ENCODE measurements around the gene ERICH2.
A peak's percentile ranks its signal among the peaks of the same experiment; 100 is the strongest.
"Not testable (repeated sequence)": the region's sequence is repeated elsewhere in the genome, so short reads cannot be mapped to it uniquely, and the experiment has no call there.

Gene ERICH2

DNA sequence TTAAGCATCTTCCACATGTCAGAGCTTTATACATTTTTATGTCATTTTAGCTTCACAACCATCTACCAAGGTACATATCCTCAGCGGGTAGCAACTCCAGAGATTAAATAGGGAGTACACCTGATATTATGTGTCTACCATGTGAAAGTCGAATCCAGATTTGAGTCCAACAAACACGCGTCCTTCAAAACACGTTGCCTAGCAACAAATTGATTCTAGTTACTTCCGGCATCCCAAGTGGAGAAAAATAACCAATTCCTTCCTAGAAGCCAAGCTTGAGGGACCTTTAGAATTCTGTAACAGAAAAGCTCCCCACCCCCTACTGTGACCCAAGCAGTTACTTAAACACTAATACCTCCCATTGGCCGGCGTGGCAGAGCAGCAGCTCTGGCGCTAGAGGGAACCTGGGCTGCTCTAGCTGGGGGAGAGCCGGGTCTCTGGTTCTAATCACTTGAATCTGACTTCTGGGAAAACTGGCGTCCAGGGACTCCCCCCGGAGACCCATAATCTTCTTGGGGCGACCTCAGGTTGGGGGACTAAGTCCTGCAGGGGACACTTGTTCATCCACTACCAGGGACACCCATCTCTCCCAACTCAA lies at the start of gene ERICH2:
Gene ERICH2, plus strand, starts transcription at position 371 of the 598 bp plus-strand sequence. CDS start 304 bp downstream, outside the sequence.
- DNase-seq = peak; percentile 58

- no peak for DNase-seq
Observed at GRCh38 chr2:170721678-170722077, 48.5 kb upstream of the ERICH2 start.

DNA sequence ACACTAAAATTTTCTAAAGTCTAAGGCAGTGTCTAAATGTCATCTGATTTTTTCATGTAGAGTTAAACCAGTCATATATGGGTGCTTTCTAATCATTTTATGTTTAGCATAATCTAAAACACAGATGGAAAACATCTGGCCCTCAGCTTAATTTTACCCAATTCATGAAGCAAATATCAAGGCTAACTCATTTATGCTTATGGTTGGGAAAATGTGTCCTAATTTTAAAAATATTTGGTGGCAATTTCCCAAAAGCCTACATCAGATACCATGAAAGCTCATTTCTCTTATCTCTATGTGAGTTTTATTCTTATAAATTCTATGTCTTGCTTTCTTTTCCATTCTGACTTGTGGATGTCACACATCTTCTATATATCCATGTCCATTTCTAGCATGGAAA lies 47.9 kb upstream of the ERICH2 start:
- DNase-seq = no peak

DNA sequence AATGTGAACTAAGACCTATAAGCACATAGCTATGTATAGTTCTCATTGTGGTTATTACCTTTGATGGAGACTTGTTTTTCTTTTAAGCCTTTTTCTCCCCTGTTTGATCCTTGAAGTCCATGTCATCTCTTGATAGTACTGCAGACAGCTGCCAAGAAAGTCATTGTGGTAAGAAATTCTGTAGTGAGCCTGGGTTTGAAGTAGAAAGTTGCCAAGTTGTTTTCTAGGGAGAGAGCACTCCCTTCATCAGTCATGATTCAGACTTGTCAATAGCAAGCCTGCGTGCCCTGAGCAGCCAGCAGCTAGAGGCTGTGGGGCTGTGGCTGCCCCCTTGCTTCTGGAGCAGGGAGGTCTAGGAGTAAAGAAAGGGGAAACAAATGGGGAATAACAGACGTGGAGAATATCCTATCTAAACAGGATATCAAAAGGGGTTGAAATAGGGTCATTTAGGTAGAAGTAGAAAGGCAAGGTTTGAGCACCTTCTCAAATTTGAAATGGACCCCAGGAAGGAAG lies 46.7 kb upstream of the ERICH2 start:
- peak; percentile 31 for DNase-seq

DNA sequence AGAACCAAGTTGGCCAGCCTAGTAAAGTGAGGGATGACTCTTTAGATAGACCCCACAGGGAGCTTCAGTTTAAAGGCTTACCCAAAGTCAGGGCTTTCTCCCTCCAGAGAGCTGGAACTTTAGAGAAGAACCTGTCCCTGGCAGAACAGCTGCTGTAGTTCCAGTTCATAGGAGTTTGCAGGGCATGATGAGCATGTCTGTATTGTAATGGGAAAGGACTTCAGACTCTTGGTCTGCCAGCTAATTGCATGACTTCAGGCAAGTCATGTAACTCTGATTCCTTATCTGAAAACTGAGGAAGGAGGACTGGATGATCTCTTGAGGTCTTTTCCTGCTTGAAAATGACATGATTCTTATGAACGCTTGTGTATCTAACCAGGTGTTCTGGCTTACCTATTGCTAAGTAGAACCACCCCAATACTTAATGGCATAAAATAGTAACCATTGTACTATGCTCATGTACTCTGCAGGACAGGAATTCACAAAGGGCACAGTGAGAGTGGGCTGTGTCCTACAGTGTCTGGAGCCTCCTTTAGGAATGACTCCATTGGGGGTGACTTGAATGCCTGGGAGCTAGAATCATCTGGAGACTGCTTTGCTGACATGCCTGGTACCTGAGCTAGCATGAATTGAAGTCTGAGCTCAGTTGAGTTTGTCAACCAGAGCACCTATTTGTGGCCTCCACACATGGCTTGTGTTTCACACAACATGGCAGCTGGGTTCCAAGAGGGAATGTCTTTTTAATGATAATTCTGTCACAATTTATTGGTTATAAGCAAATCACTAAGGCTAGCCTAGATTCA lies 36.2 kb upstream of the ERICH2 start:
- no peak for DNase-seq

- not testable (repeated sequence) for DNase-seq
Observed at GRCh38 chr2:170734601-170735000, 35.6 kb upstream of the ERICH2 start.

GRCh38 chr2:170736628-170737027 lies 33.5 kb upstream of the ERICH2 start:
- no peak for DNase-seq

- no peak for DNase-seq
Observed at GRCh38 chr2:170737406-170737805, 32.8 kb upstream of the ERICH2 start.

- no peak for DNase-seq
Observed at GRCh38 chr2:170737821-170738220, 32.4 kb upstream of the ERICH2 start.

GRCh38 chr2:170739048-170739447 lies 31.1 kb upstream of the ERICH2 start:
- DNase-seq = peak; percentile 95

DNA sequence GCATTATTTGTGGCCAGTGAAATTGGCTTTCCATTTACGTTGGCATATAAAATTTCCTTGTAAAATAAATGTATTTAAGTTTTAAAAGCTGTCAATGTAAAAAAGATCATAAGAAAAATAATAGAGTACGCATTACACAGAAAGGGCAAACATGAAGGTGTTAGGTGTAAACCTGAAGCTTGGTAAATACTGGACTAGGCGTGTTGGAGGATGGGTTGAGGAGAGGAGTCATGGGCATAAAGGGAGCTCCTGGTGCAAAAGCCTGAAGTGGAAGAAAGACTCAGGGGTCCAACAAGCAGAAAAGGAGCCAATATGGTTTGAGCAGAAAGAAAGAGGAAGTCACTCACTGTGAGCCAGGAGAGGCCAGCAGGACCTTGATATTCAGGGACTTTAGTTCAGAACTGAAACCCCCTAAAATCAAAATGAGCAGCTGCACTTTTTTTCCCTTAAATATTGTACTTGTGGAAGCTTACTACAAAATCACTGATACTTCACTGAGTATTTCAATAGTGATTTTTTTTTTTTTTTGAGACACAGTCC lies 30.6 kb upstream of the ERICH2 start:
- DNase-seq = no peak

GRCh38 chr2:170740660-170741059 lies 29.5 kb upstream of the ERICH2 start:
- DNase-seq = no peak

DNA sequence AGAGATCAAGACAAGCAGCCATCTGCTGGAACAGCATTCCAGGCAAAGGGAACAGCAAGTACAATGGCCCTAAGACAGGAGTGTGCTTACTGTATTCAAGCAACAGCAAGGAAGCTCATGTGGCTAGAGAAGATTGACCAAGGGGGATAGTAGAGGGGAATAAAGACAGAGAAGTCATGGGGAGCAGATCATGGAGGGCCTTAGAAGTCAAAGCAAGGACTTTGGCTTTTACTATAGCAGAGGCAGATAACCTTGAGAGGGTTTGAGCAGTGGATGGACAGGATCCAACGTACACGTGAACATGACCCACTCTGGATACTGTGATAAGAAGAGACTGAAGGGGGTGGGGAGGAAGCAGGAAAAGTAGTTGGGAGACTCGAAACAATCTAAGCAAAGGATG lies 28.2 kb upstream of the ERICH2 start:
- no peak for DNase-seq

DNA sequence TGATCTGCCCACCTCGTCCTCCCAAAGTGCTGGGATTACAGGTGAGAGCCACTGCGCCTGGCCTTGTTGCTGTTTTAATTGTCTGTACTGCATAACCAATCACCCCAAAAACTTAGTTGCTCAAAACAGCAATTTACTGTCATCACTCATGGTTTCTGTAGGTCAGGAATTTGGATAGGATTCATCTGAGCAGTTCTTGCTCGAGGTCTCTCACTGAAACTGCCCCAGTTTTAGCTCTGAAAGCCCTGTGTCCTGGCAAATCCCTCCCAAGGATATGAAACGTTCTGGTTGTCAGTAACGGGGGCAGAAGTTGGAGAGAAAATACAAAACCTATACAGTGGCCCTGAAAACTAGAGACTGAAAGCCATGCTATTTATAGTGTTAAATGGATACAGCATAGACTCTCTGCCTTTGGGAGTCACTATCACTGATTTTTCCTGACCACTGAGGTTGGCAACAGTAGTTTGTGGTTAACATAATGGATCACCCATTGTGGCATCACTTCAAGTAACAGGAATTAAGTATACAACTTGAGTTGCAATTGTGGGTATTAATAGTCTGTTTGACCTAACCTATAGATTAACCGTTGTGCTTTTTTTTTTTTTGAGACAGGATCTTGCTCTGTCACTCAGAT lies 27.2 kb upstream of the ERICH2 start:
- peak; percentile 16 for DNase-seq

DNA sequence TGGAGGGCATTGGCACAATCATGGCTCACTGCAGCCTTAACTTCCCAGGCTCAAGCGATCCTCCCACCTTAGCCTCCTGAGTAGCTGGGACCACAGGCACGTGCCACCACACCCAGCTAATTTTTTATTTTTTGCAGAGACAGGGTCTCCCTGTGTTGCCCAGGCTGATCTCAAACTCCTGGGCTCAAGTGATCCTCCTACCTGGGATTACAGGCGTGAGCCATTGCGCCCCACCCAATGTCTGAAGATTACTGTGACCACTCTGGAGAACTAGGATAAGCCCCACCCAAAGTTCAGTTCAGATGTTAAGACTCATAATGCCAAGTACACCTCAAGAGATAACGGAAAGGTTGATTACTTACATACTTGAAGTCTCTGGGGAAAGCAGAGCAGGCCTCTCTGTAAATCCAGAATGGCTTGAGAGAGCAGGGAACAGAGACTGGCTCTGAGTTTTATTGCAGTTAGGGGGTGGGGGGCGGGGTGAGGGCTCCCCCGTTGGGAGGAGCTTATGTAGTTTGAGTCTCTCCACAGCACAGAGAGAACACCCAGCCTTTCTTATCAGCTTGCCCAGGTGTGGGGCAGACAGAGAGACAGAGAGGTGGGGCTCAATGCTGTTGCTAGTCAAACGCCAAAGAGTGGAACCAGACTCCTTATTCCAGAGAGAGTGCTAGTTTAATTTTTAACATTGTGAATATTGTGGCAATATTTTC lies 26.5 kb upstream of the ERICH2 start:
- no peak for DNase-seq

DNA sequence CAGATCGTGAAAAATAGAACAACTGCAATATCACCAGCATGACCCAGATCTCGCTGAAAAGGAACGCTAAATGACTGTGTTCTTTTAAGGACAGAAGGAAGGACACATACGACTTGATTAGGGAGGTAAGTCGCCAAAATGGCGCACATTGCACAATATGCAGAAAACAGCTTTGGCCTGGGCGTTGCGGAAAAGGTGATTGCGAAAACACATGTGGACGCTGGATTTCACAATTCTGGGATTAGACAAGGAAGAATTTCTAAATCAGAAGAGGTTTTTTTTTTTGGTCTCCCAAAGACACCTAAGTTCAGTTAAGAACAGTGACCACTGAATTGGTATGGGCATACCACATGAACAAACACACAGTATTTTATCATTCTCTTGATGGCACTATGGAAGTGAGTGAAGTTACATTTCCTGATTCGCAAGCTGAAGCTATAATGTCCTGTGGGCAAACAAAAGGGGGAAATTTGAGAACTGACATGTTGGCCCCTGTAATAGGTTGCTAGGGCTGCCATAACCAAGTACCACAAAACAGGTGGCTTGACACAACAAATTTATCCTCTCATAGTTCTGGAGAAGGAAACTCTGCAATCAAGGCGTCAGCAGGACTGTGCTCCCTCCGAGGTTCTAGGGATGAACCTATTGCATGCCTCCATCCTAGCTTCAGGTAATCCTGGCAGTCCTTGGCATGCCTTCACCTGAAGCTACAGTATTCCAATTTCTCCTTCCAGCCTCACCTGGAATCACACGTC lies 25.8 kb upstream of the ERICH2 start:
- no peak for DNase-seq

DNA sequence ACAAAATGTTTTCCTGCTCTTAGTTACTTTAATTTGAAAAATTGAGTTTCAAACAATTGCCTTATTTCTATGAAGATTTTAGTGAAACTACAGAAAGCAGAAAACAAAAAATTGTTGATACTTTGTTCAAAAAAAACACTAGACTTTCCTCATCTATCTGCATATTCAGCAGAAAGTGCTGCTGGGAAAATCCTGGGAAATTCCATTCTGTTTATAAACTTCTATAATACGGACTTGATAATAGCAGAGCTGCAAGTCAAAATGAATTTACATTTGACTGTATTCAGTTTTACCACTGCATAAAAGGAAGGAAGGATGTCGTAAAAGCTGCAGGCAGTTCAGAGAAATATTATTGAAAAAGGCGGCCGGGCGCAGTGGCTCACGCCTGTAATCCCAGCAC lies 24.9 kb upstream of the ERICH2 start:
- no peak for DNase-seq

DNA sequence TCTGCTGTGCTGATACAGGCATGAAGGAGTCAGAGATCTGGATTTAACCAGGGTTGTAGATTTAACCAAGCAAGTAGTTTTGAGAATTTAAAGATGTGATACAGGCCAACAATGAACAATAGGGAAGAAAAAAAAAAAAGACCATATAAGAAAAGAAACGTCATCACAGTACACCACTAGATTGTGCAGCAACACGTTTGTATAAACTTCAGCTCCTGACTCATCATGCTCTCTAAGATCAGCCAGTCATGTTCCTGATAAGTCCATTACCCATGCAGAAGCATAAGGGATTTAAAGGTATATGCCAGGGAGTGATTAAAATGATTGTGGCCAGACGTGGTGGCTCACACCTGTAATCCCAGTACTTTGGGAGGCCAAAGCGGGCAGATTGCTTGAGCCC lies 22.3 kb upstream of the ERICH2 start:
- peak; percentile 70 for DNase-seq

DNA sequence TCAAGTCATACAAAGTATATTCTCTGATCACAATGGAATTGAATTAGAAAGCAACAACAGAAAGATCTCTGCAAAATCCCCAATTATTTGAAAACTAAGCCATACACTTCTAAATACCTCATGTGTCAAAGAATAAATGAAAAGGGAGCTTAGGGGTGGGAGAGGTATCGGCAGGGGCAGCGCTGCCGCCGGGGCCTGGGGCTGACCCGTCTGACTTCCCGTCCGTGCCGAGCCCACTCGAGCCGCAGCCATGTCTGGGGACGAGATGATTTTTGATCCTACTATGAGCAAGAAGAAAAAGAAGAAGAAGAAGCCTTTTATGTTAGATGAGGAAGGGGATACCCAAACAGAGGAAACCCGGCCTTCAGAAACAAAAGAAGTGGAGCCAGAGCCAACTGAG lies 18.6 kb upstream of the ERICH2 start:
- not testable (repeated sequence) for DNase-seq

DNA sequence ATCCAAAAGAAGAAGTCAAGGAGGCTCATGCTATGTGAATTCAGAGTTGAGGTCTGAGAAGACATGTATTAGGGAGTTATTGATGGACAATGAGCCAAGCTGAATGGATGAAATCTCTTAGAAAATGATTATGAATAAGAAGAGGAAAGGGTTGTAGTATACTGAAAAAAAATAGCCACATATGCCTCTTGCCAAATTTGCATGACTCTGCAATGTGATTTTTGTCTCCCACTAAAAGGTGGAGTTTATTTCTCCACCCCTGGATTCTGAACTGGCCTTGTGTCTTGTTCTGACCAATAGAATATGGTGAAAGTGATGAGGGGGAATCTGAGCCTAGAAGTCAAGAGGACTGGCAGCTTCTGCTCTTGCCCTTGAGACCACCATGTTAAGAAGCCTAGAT lies 8.6 kb upstream of the ERICH2 start:
- DNase-seq = no peak

DNA sequence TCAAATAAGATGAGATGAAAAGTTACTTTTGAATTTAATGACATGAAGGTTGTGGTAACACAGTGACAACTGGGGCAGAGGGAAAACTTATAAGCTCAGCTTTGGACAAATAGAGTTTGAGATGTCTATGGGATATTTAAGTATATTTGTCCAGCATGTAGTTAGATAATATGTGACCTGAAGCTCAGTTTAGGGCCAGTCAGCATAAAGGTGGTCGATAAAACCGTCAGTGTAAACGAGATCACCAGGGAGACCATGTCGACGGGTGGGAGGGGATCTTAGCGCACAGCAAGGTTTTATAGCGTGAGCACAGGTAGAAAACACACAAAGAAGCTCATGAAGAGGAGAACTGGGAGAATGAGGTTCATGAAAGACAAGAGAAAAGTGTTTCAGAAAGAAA lies 7.4 kb upstream of the ERICH2 start:
- no peak for DNase-seq

DNA sequence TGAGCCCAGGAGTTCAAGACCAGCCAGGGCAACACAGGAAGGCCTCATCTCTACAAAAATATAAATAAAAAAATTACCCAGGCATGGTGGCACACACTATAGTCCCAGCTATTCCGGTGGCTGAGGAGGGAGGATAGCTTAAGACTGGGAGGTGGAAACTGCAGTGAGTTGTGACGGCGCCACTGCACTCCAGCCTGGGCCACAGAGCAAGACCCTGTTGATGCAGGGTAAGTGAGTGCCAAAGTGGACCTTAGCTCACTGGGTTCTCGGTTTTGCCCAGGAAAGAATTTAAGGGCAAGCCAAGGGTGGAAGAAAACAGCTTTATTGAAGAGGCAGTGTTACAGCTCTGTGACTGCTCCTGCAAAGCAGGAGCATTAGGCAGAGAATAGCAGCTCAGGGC lies 6.9 kb upstream of the ERICH2 start:
- no peak for DNase-seq
